ENCODE results near the gene ASB2. TPM values are rescaled to one million over a fixed set of nuclear protein-coding genes. Genes with fewer than 3 reads are reported as not detected.
A peak's percentile ranks its signal among the peaks of the same experiment; 100 is the strongest.

ASB2 gene
- total and polyA plus RNA-seq, 10 donors = 6.6 to 18.0 (median 11.3) TPM

GRCh38 chr14:93977790-93978581 lies 1.6 kb upstream of the ASB2 start:
- no peak for DNase-seq
- WGBS, 5 donors = 55 to 68% (median 58%) methylated on average over 9 to 11 of the region's 11 CpGs

GRCh38 chr14:93977171-93977570 lies 801 bp upstream of the ASB2 start:
- intact Hi-C loops (cut with DNase I; ENCODE audit: low total_unique reads) = no loop called here
- H3K27ac ChIP-seq = peak overlapping the region in 4 of 8 donors; percentile 50 to 67 (median 58)
- peaks cover 0 to 45% (median 0%) of the 10 kb centered on the region in 7 donors for H3K27me3 ChIP-seq (replicated peaks in 1 of 7)
- TF ChIP-seq CTCF (IDR thresholded peaks at IDR 0.05 in 8 of 11, conservative IDR thresholded peaks at IDR 0.05 in 3 of 11) (no peak), POLR2A (IDR thresholded peaks at IDR 0.05) (no peak), POLR2AphosphoS5 (IDR thresholded peaks at IDR 0.05) (no peak)
- H3K4me1 ChIP-seq = peaks cover 4 to 50% (median 19%) of the 10 kb centered on the region in 6 donors
- 66 to 92% (median 88%) methylated on average over 5 of the region's 5 CpGs for WGBS, 5 donors
- H3K4me3 ChIP-seq = no peak overlapping the region
- no peak for DNase-seq
- H3K36me3 ChIP-seq = no peaks in the 10 kb centered on the region
- peaks cover 0 to 11% (median 9%) of the 10 kb centered on the region in 8 donors for H3K9me3 ChIP-seq

More at GRCh38 chr14:93977790-93978581, 1.6 kb upstream of the ASB2 start:
- Histone ChIP-seq H3K4me3 (no peak overlapping the region), H3K4me1 (peaks cover 4 to 46% (median 19%) of the 10 kb centered on the region in 6 donors), H3K9me3 (peaks cover 0 to 11% (median 9%) of the 10 kb centered on the region in 8 donors), H3K36me3 (no peaks in the 10 kb centered on the region), H3K27me3 (replicated peaks in 1 of 7) (peaks cover 0 to 53% (median 0%) of the 10 kb centered on the region in 7 donors), H3K27ac (peak overlapping the region in 5 of 8 donors; percentile 14 to 50 (median 34))
- peak in 2 of 3 donors; percentile 30 to 41 for TF ChIP-seq POLR2AphosphoS5 (IDR thresholded peaks at IDR 0.05)
- no peak for TF ChIP-seq CTCF (IDR thresholded peaks at IDR 0.05 in 8 of 11, conservative IDR thresholded peaks at IDR 0.05 in 3 of 11)
- TF ChIP-seq POLR2A (IDR thresholded peaks at IDR 0.05) = no peak
- intact Hi-C loops (cut with DNase I; ENCODE audit: low total_unique reads) = no loop called here

GRCh38 chr14:93975791-93976476 lies 436 bp downstream of the ASB2 start:
- Histone ChIP-seq H3K9me3 (peaks cover 0 to 11% (median 9%) of the 10 kb centered on the region in 8 donors), H3K36me3 (no peaks in the 10 kb centered on the region), H3K4me1 (peaks cover 4 to 62% (median 27%) of the 10 kb centered on the region in 6 donors), H3K27me3 (replicated peaks in 1 of 7) (peaks cover 0 to 35% (median 0%) of the 10 kb centered on the region in 7 donors), H3K4me3 (peak overlapping the region in 4 of 8 donors; percentile 0 to 44 (median 18)), H3K27ac (peak overlapping the region in 7 of 8 donors; percentile 5 to 67 (median 61))
- TF ChIP-seq POLR2A (IDR thresholded peaks at IDR 0.05) (no peak), POLR2AphosphoS5 (IDR thresholded peaks at IDR 0.05) (no peak), CTCF (IDR thresholded peaks at IDR 0.05 in 8 of 11, conservative IDR thresholded peaks at IDR 0.05 in 3 of 11) (peak in 1 of 11 experiments; percentile 26)
- no peak for DNase-seq
- intact Hi-C loops (cut with DNase I; ENCODE audit: low total_unique reads) = no loop called here
- 47 to 67% (median 53%) methylated on average over 9 of the region's 9 CpGs for WGBS, 5 donors
